Skeletal muscle satellite cell (primary cell): ENCODE results near the gene TCEAL4. TPM values are rescaled to one million over a fixed set of nuclear protein-coding genes. Genes with fewer than 3 reads are reported as not detected.
A peak's percentile ranks its signal among the peaks of the same experiment; 100 is the strongest.

Experiments used
- H3K27me3 ChIP-seq: 2 replicates; pipeline ENCODE4 v1.7.0; 2013; ENCODE audit warnings: low read length; ENCODE audit not compliant: control insufficient read depth, insufficient read depth
- H3K36me3 ChIP-seq: 2 replicates; pipeline ENCODE4 v1.7.0; 2013; ENCODE audit warnings: mild to moderate bottlenecking, control low read depth, low read length; ENCODE audit not compliant: insufficient read depth
- H3K4me1 ChIP-seq: 2 replicates; pipeline ENCODE4 v1.7.0; 2013; ENCODE audit warnings: low read length; ENCODE audit not compliant: control insufficient read depth, insufficient read depth
- H3K4me2 ChIP-seq: 2 replicates; pipeline ENCODE4 v1.7.0; 2013; ENCODE audit warnings: mild to moderate bottlenecking, low read length
- H3K4me3 ChIP-seq: 2 replicates; pipeline ENCODE4 v1.7.0; 2013; ENCODE audit warnings: low read length
- H3K9ac ChIP-seq: 2 replicates; pipeline ENCODE4 v1.7.0; 2013; ENCODE audit warnings: mild to moderate bottlenecking, low read depth, low read length, moderate library complexity
- H3K9me3 ChIP-seq: replicated peaks from 2 replicates; pipeline ENCODE4 v1.7.0; 2013; ENCODE audit warnings: mild to moderate bottlenecking, control low read depth, low read length
- total RNA-seq: library from RNA; depleted of rRNA; stranded (reverse); fragments of >200 nt; gene quantifications from 2 replicates; pipeline ENCODE4 v1.2.3, GENCODE V29; 2012; rRNA removed

TCEAL4 gene
- total RNA-seq: 24.7 and 33.2 TPM in 2 replicates

- H3K9ac ChIP-seq: peak within 1 kb of the TSS; percentile 92
- no peaks in the 10 kb centered on the region for H3K9me3 ChIP-seq
- H3K4me1 ChIP-seq: peaks cover 16% of the 10 kb centered on the region
- peak within 1 kb of the TSS; percentile 77 for H3K4me3 ChIP-seq
- no peaks in the 10 kb centered on the region for H3K27me3 ChIP-seq
- H3K36me3 ChIP-seq: peaks cover 21% of the 10 kb centered on the region
- H3K4me2 ChIP-seq: peak within 1 kb of the TSS; percentile 78
Observed at GRCh38 chrX:103585411-103586313, at the start of gene TCEAL4. TCEAL4 (plus strand) TSS chrX:103585515; CDS start chrX:103586676, 1,161 bp downstream.

- H3K27me3 ChIP-seq: no peaks in the 10 kb centered on the region
- no peak overlapping the region for H3K4me3 ChIP-seq
- no peaks in the 10 kb centered on the region for H3K9me3 ChIP-seq
- H3K4me1 ChIP-seq: peaks cover 82% of the 10 kb centered on the region
- H3K36me3 ChIP-seq: no peaks in the 10 kb centered on the region
- peak overlapping the region; percentile 10 for H3K4me2 ChIP-seq
- peak overlapping the region; percentile 86 for H3K9ac ChIP-seq
Observed at GRCh38 chrX:103536071-103536470, 49.2 kb upstream of the TCEAL4 start.

GRCh38 chrX:103536732-103537131, 48.6 kb upstream of the TCEAL4 start:
- peaks cover 78% of the 10 kb centered on the region for H3K4me1 ChIP-seq
- peak overlapping the region; percentile 72 for H3K9ac ChIP-seq
- H3K36me3 ChIP-seq: no peaks in the 10 kb centered on the region
- H3K4me3 ChIP-seq: no peak overlapping the region
- no peaks in the 10 kb centered on the region for H3K27me3 ChIP-seq
- H3K9me3 ChIP-seq: no peaks in the 10 kb centered on the region
- H3K4me2 ChIP-seq: no peak overlapping the region

- Histone ChIP-seq H3K4me2 (peak overlapping the region; percentile 23), H3K9me3 (no peaks in the 10 kb centered on the region), H3K4me3 (no peak overlapping the region), H3K27me3 (no peaks in the 10 kb centered on the region), H3K9ac (peak overlapping the region; percentile 80), H3K4me1 (peaks cover 67% of the 10 kb centered on the region), H3K36me3 (no peaks in the 10 kb centered on the region)
Observed at GRCh38 chrX:103537871-103538387, 47.4 kb upstream of the TCEAL4 start.

- Histone ChIP-seq H3K4me1 (peaks cover 65% of the 10 kb centered on the region), H3K4me3 (no peak overlapping the region), H3K9ac (peak overlapping the region; percentile 80), H3K27me3 (peaks cover 4% of the 10 kb centered on the region), H3K36me3 (no peaks in the 10 kb centered on the region), H3K9me3 (no peaks in the 10 kb centered on the region), H3K4me2 (peak overlapping the region; percentile 23)
Observed at GRCh38 chrX:103538728-103539127, 46.6 kb upstream of the TCEAL4 start.

- Histone ChIP-seq H3K4me1 (peaks cover 57% of the 10 kb centered on the region), H3K4me3 (peak overlapping the region; percentile 13), H3K36me3 (no peaks in the 10 kb centered on the region), H3K27me3 (peaks cover 4% of the 10 kb centered on the region), H3K4me2 (peak overlapping the region; percentile 22), H3K9ac (peak overlapping the region; percentile 75), H3K9me3 (no peaks in the 10 kb centered on the region)
Observed at GRCh38 chrX:103539695-103540094, 45.6 kb upstream of the TCEAL4 start.

- peaks cover 4% of the 10 kb centered on the region for H3K27me3 ChIP-seq
- no peaks in the 10 kb centered on the region for H3K36me3 ChIP-seq
- no peaks in the 10 kb centered on the region for H3K9me3 ChIP-seq
- H3K4me3 ChIP-seq: no peak overlapping the region
- peak overlapping the region; percentile 75 for H3K9ac ChIP-seq
- peaks cover 52% of the 10 kb centered on the region for H3K4me1 ChIP-seq
- H3K4me2 ChIP-seq: no peak overlapping the region
Observed at GRCh38 chrX:103540145-103540544, 45.2 kb upstream of the TCEAL4 start.

- no peaks in the 10 kb centered on the region for H3K36me3 ChIP-seq
- H3K27me3 ChIP-seq: peaks cover 5% of the 10 kb centered on the region
- H3K4me2 ChIP-seq: peak overlapping the region; percentile 16
- H3K9me3 ChIP-seq: no peaks in the 10 kb centered on the region
- H3K4me3 ChIP-seq: no peak overlapping the region
- peaks cover 7% of the 10 kb centered on the region for H3K4me1 ChIP-seq
- peak overlapping the region; percentile 49 for H3K9ac ChIP-seq
Observed at GRCh38 chrX:103549916-103550315, 35.4 kb upstream of the TCEAL4 start.

GRCh38 chrX:103550415-103551051, 34.8 kb upstream of the TCEAL4 start:
- Histone ChIP-seq H3K36me3 (no peaks in the 10 kb centered on the region), H3K4me1 (peaks cover 7% of the 10 kb centered on the region), H3K4me3 (no peak overlapping the region), H3K9me3 (no peaks in the 10 kb centered on the region), H3K9ac (peak overlapping the region; percentile 49), H3K27me3 (peaks cover 5% of the 10 kb centered on the region), H3K4me2 (peak overlapping the region; percentile 16)

GRCh38 chrX:103552236-103552635, 33.1 kb upstream of the TCEAL4 start:
- Histone ChIP-seq H3K4me3 (no peak overlapping the region), H3K9me3 (no peaks in the 10 kb centered on the region), H3K4me1 (peaks cover 7% of the 10 kb centered on the region), H3K9ac (no peak overlapping the region), H3K27me3 (peaks cover 12% of the 10 kb centered on the region), H3K4me2 (no peak overlapping the region), H3K36me3 (no peaks in the 10 kb centered on the region)

GRCh38 chrX:103554687-103555424, 30.5 kb upstream of the TCEAL4 start:
- Histone ChIP-seq H3K4me2 (no peak overlapping the region), H3K9me3 (no peaks in the 10 kb centered on the region), H3K9ac (no peak overlapping the region), H3K4me3 (no peak overlapping the region), H3K36me3 (no peaks in the 10 kb centered on the region), H3K4me1 (peaks cover 7% of the 10 kb centered on the region), H3K27me3 (peaks cover 16% of the 10 kb centered on the region)
